Adrenal gland (tissue), 12 donors: ENCODE results near the gene LANCL2. TPM values are rescaled to one million over a fixed set of nuclear protein-coding genes. Genes with fewer than 3 reads are reported as not detected.

Experiments
- DNase-seq, 7 donors: peaks; one replicate each; pipeline ENCODE4 v3.0.0-alpha.2; 2019 to 2020
- H3K27ac ChIP-seq, 5 donors: fragments of 200-600 bp; sonication (generic) in 4 of 5; 1 replicate in 3 of 5; 2 replicates in 2 of 5; pipeline versions ENCODE4 v1.5.1 to v1.8.0; 2016 to 2020; ENCODE audit warnings: mild to moderate bottlenecking in 1 of 5
- H3K27me3 ChIP-seq: fragments of 200-600 bp; 2 replicates; pipeline ENCODE4 v1.8.0; 2021
- H3K36me3 ChIP-seq, 2 donors: fragments of 200-600 bp; replicated peaks in 1 of 2; 1 replicate in 1 of 2; 2 replicates in 1 of 2; pipeline versions ENCODE4 v1.5.1 to v1.8.0; 2018 to 2022
- H3K4me1 ChIP-seq, 2 donors: fragments of 200-600 bp; replicated peaks in 1 of 2; 1 replicate in 1 of 2; 2 replicates in 1 of 2; pipeline versions ENCODE4 v1.5.1 to v1.8.0; 2018 to 2021
- H3K4me3 ChIP-seq, 4 donors: fragments of 200-600 bp; sonication (generic) in 3 of 4; one replicate each; pipeline ENCODE4 v1.5.1; 2016 to 2018
- H3K9me3 ChIP-seq, 3 donors: fragments of 200-600 bp; sonication (generic) in 1 of 3; replicated peaks in 1 of 3; 1 replicate in 2 of 3; 2 replicates in 1 of 3; pipeline versions ENCODE4 v1.5.1 to v1.8.0; 2016 to 2021
- POLR2A ChIP-seq, 2 donors: fragments of 450-650 bp; IDR thresholded peaks; one replicate each; pipeline ENCODE4 v1.6.1; 2017; ENCODE audit warnings: antibody characterized with exemption in 2 of 2, mild to moderate bottlenecking in 2 of 2, moderate library complexity in 1 of 2
- WGBS, 4 donors: extraction: QIAGEN DNeasy Blood & Tissue Kit in 2 of 4; methylation state at CpG; one replicate each; pipeline versions ENCODE4 v1.1.5 to v1.1.7; 2013 to 2017; 5-methylcytosine and 5-hydroxymethylcytosine counted together
- intact Hi-C, 2 donors: fragments of 100-400 bp; cut with DNase I; formaldehyde crosslinking; loops; one replicate each; pipeline versions ENCODE4 v1.14.1 to v1.15.0; 2022 to 2023
- polyA plus RNA-seq, 3 donors: library from polyadenylated mRNA; stranded (reverse); fragments of 200-250 nt in 2 of 3; fragments of 350-450 nt in 1 of 3; fragmentation: Illumina TruSeq in 1 of 3; extraction: RNeasy Lipid Tissue Mini Kit (QIAGEN cat#74804) in 1 of 3; gene quantifications; one replicate each; pipeline ENCODE4 v1.2.3, GENCODE V29; 2013 to 2014
- total RNA-seq, 9 donors: library from RNA; depleted of rRNA in 4 of 9; stranded (reverse); fragments of >200 nt in 4 of 9; fragments of 120-200 nt in 1 of 9; fragmentation: NEBNext Ultra II Directional in 1 of 9; extraction: Animal tissue kit (Norgen Biotek cat#: 25700) in 1 of 9; gene quantifications; one replicate each; pipeline versions ENCODE4 v1.1.0 to v1.2.4, GENCODE V29; 2013 to 2023
- TF ChIP-seq, protein P1 (sequence below), 6 experiments: fragments of 450-650 bp in 4 of 6; fragments of 200-600 bp in 2 of 6; sonication (generic) in 1 of 6; IDR thresholded peaks; 1 replicate in 5 of 6; 2 replicates in 1 of 6; pipeline versions ENCODE4 v1.5.1 to v1.8.0; 2016 to 2021; ENCODE audit warnings: antibody characterized with exemption in 6 of 6, mild to moderate bottlenecking in 2 of 6, moderate library complexity in 1 of 6
- donor health status: healthy with polysubstance abuse.
- donor health status: Bipolar disorder and iron deficiency.
- donor health status: DM: yes; HTN: yes; CAD: no.
- donor health status: DM: no; HTN: no; CAD: no.
- donor health status: DM: no; HTN: no; CAD: no.
- donor health status: DM: yes; HTN: yes; CAD: no.

LANCL2 gene
- total and polyA plus RNA-seq, 12 donors = 10.5 to 28.1 (median 18.1) TPM

DNA sequence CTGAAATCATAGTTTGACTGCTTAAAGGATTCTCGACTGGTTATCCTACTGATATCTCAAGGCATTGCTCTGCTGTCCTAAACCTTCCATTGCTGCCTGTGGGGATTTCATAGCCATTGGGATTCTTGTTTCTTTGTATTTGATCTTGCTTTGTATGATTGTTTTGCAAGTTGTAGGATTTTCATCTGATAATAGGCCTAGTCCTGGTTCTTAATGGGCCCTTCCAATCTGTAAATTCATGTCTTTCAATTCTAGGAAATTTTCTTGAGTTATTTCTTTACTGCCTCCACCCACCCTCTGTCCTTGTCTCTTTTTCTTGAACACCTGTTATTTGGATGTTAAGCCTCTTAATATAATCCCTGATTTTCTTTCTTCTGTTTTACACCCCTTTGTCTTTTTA is 72.2 kb downstream of the LANCL2 start:
- Histone ChIP-seq H3K27me3 (no peaks in the 10 kb centered on the region), H3K4me1 (no peaks in the 10 kb centered on the region), H3K36me3 (no peaks in the 10 kb centered on the region), H3K27ac (no peak overlapping the region), H3K9me3 (no peaks in the 10 kb centered on the region), H3K4me3 (no peak overlapping the region)
- DNase-seq = no peak
- 95 to 100% (median 98%) methylated on average over 1 of the region's 1 CpG for WGBS, 4 donors
- intact Hi-C loops = loop anchor here in 1 of 2 donors (10.0 kb wide), 1 partner anchor 157 kb away; no protein-coding TSS in a partner anchor
- TF ChIP-seq, protein P1, sequence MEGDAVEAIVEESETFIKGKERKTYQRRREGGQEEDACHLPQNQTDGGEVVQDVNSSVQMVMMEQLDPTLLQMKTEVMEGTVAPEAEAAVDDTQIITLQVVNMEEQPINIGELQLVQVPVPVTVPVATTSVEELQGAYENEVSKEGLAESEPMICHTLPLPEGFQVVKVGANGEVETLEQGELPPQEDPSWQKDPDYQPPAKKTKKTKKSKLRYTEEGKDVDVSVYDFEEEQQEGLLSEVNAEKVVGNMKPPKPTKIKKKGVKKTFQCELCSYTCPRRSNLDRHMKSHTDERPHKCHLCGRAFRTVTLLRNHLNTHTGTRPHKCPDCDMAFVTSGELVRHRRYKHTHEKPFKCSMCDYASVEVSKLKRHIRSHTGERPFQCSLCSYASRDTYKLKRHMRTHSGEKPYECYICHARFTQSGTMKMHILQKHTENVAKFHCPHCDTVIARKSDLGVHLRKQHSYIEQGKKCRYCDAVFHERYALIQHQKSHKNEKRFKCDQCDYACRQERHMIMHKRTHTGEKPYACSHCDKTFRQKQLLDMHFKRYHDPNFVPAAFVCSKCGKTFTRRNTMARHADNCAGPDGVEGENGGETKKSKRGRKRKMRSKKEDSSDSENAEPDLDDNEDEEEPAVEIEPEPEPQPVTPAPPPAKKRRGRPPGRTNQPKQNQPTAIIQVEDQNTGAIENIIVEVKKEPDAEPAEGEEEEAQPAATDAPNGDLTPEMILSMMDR (IDR thresholded peaks at IDR 0.05) = no peak
- TF ChIP-seq POLR2A (IDR thresholded peaks at IDR 0.05) = no peak

DNA sequence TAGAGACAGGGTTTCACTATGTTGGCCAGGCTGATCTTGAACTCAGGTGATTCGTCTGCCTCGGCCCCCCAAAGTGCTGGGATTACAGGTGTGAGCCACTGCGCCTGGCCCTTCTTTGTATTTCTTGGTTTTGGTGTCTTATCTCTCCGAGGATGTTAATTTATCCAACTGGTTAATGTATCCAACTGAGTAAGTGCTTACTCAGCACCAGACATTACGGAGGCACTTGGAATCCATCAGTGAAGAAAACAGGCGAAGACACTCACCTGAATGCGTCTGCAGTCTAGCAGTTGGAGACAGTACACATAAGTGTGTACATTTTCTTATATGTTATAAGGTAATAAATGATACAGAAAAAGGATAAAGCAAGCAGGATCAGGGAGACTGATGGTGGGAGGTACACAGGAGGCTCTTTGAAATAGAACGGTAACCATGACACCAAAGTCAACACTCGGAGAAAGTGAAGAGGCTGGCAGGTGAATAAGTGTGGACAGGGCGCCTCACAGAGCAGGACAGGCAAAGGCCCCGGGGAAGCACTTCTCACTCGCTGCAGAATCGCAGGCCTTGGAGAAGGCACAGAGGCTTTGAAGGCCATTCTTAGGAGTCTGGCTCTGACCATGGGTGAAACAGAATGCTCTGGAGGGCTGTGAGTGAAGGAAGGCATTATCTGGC is 73.1 kb downstream of the LANCL2 start:
- WGBS, 4 donors = 87 to 94% (median 91%) methylated on average over 13 of the region's 13 CpGs
- TF ChIP-seq, protein P1 (IDR thresholded peaks at IDR 0.05) = no peak
- TF ChIP-seq POLR2A (IDR thresholded peaks at IDR 0.05) = no peak
- H3K4me1 ChIP-seq = no peaks in the 10 kb centered on the region
- H3K27ac ChIP-seq = no peak overlapping the region
- no peak for DNase-seq
- no peaks in the 10 kb centered on the region for H3K27me3 ChIP-seq
- no peak overlapping the region for H3K4me3 ChIP-seq
- H3K9me3 ChIP-seq = no peaks in the 10 kb centered on the region
- no peaks in the 10 kb centered on the region for H3K36me3 ChIP-seq
- intact Hi-C loops = loop anchor here in 1 of 2 donors (10.0 kb wide), 1 partner anchor 157 kb away; no protein-coding TSS in a partner anchor

DNA sequence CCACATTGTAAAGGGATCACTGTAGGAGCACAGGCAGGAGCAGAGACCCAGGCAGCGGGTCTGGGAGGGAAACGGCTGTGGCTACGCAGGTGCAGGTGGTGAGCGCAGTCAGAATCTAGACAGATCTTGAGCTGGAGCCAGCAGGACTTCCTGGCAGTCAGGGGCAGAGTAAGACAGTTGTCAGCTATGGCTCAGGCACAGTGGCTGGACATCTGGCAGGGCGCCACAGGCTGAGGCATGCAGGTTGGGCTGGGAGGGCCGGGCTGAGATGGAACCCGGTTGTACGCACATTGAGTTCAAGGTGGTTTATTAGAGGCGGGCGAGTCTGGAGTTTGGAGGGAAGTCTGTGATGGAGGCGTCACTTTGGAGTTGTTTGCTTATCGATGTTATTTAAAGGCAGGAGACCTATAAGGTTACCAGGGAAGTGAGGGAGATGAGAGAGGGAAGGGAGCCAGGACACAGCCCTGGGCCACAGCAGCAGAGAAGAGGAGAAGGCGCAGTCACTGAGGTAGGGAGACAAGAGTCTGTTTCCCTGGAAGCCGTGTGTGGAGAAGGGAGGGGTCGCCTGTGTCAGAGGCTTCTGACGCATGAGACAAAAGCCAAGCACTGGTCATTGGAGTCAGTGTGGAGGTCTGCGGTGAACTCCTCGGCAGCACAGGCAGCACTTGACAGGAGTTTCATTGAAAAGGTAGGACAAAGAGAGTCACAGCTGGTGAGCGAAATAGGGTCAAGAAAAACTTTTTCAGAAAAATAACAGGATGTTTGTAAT is 73.8 kb downstream of the LANCL2 start:
- Histone ChIP-seq H3K36me3 (no peaks in the 10 kb centered on the region), H3K9me3 (no peaks in the 10 kb centered on the region), H3K4me3 (no peak overlapping the region), H3K27me3 (no peaks in the 10 kb centered on the region), H3K4me1 (no peaks in the 10 kb centered on the region), H3K27ac (no peak overlapping the region)
- DNase-seq = peak in 5 of 7 donors; percentile 28 to 52 (median 39)
- 66 to 76% (median 70%) methylated on average over 19 of the region's 19 CpGs for WGBS, 4 donors
- TF ChIP-seq POLR2A (IDR thresholded peaks at IDR 0.05) = no peak
- TF ChIP-seq, protein P1 (IDR thresholded peaks at IDR 0.05) = no peak
- intact Hi-C loops = loop anchor here in 1 of 2 donors (10.0 kb wide), 1 partner anchor 156 kb away; no protein-coding TSS in a partner anchor

DNA sequence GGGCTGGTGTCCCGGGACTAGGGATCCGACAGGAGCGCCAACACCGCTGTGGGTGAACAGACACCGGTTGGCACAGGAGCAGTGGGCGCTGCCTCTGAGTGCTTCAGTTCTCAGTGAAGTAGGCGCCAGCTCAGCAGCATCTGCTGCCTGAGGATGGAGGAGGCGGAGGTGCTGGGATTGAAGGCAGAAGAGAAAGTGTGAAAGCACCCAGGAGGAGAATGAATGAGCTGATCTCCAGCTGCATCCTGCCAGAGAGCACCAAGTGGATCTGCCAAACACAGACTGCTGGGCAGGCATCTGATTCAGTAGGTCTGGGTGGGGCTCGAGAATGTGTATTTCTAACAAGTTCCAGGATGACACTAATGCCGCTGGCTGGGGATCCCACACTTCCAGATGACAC is 74.5 kb downstream of the LANCL2 start:
- no peaks in the 10 kb centered on the region for H3K9me3 ChIP-seq
- no peak for TF ChIP-seq POLR2A (IDR thresholded peaks at IDR 0.05)
- TF ChIP-seq, protein P1 (IDR thresholded peaks at IDR 0.05) = no peak
- H3K36me3 ChIP-seq = no peaks in the 10 kb centered on the region
- intact Hi-C loops = loop anchor here in 1 of 2 donors (10.0 kb wide), 1 partner anchor 155 kb away; no protein-coding TSS in a partner anchor
- H3K4me3 ChIP-seq = no peak overlapping the region
- 83 to 88% (median 87%) methylated on average over 8 to 10 of the region's 10 CpGs for WGBS, 4 donors
- no peak overlapping the region for H3K27ac ChIP-seq
- H3K27me3 ChIP-seq = no peaks in the 10 kb centered on the region
- H3K4me1 ChIP-seq = no peaks in the 10 kb centered on the region
- no peak for DNase-seq
